ENCODE measurements around the gene ASCC3. TPM values are rescaled to one million over a fixed set of nuclear protein-coding genes. Genes with fewer than 3 reads are reported as not detected.
A peak's percentile ranks its signal among the peaks of the same experiment; 100 is the strongest.

ASCC3 gene
- total and polyA plus RNA-seq, 2 experiments from 2014 or later, result 49.1 to 60.2 TPM

DNA sequence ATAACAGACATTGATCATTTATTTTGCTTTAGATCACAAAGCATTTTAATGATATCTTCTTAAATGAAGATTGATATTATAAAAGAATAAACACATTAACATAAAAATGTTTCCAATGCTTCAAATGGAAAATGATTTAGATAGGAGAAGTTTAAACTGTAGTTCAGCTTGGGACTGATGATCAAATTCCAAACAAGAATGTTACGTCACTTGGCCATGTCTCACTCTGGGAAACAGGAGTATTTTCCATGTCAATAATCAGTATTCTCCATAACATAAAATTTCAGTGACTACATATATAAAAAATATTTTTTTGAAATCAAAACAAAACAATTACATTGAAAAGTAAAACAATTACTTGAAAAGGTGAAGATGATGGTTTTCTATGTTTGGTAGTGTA is 363.5 kb downstream of the ASCC3 start:
- in situ Hi-C loops (cut with MboI), result no loop called here
- no peak overlapping the region for H3K4me2 ChIP-seq (ENCODE audit: unreplicated experiment)
- no peaks in the 10 kb centered on the region for H3K9me3 ChIP-seq (ENCODE audit: low read depth)
- no peak overlapping the region for H3K27ac ChIP-seq
- H3F3A ChIP-seq (ENCODE audit: insufficient read depth), result peaks cover 7% of the 10 kb centered on the region
- H3K27me3 ChIP-seq (replicated peaks; ENCODE audit: insufficient read depth), result no peaks in the 10 kb centered on the region
- H3K79me2 ChIP-seq (ENCODE audit: insufficient read depth), result no peaks in the 10 kb centered on the region
- H3K4me1 ChIP-seq (ENCODE audit: insufficient read depth), result 0 out of 2 replicates have a peak, but pooled peaks cover 6% of the 10 kb centered on the region
- H2AFZ ChIP-seq, result no peak overlapping the region
- no peak overlapping the region for H3K9ac ChIP-seq
- no peaks in the 10 kb centered on the region for H4K20me1 ChIP-seq (ENCODE audit: insufficient read depth)
- H3K36me3 ChIP-seq (ENCODE audit: low read depth), result peaks cover 9% of the 10 kb centered on the region
- DNase-seq, result no peak
- 95 to 97% methylated on average over 1 of the region's 1 CpG for WGBS, 2 experiments (ENCODE audit: low coverage in 1 of 2, low lambda C conversion rate in 2 of 2, missing lambda C conversion rate in 2 of 2)
- no peak for TF ChIP-seq EZH2 (IDR thresholded peaks at IDR 0.05; ENCODE audit: insufficient read depth, poor library complexity, severe bottlenecking)
- peaks cover 5% of the 10 kb centered on the region; the same call in 1 of the 2 replicates for H3K9me2 ChIP-seq (ENCODE audit: insufficient read depth)
- H3K4me3 ChIP-seq, result no peak overlapping the region

DNA sequence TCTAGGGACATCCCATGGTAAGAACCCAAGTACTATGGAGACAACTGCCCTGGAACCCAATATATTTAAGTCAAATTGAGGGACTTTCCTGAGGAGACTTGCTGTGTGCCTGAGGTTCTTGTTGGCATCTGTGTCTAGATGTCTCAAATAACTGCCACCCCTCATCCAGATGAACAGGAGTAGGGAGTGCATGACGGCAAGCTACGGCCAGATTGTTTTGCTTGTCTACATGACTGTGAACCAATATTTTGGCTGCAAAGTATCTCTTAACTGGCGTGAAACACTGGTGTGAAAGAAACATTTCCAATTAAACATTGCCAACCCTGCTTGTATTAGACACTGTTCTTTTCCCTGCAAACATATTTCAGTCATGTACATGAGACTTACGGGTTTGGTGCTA is 364.0 kb downstream of the ASCC3 start:
- H3K9me2 ChIP-seq (ENCODE audit: insufficient read depth), result peaks cover 5% of the 10 kb centered on the region; the same call in 1 of the 2 replicates
- no peak overlapping the region for H3K9ac ChIP-seq
- no peaks in the 10 kb centered on the region for H4K20me1 ChIP-seq (ENCODE audit: insufficient read depth)
- WGBS, 2 experiments (ENCODE audit: low coverage in 1 of 2, low lambda C conversion rate in 2 of 2, missing lambda C conversion rate in 2 of 2), result 93 to 94% methylated on average over 4 of the region's 4 CpGs
- no peaks in the 10 kb centered on the region for H3K27me3 ChIP-seq (replicated peaks; ENCODE audit: insufficient read depth)
- in situ Hi-C loops (cut with MboI), result no loop called here
- TF ChIP-seq EZH2 (IDR thresholded peaks at IDR 0.05; ENCODE audit: insufficient read depth, poor library complexity, severe bottlenecking) (no peak), EZH2phosphoT487 (IDR thresholded peaks at IDR 0.05; ENCODE audit: insufficient read depth, low read depth) (no peak)
- no peak overlapping the region for H3K4me3 ChIP-seq
- no peak overlapping the region for H3K4me2 ChIP-seq (ENCODE audit: unreplicated experiment)
- no peaks in the 10 kb centered on the region for H3K9me3 ChIP-seq (ENCODE audit: low read depth)
- H3K4me1 ChIP-seq (ENCODE audit: insufficient read depth), result 0 out of 2 replicates have a peak, but pooled peaks cover 6% of the 10 kb centered on the region
- DNase-seq, result no peak
- peaks cover 12% of the 10 kb centered on the region for H3F3A ChIP-seq (ENCODE audit: insufficient read depth)
- peaks cover 9% of the 10 kb centered on the region for H3K36me3 ChIP-seq (ENCODE audit: low read depth)
- H2AFZ ChIP-seq, result no peak overlapping the region
- H3K27ac ChIP-seq, result no peak overlapping the region
- no peaks in the 10 kb centered on the region for H3K79me2 ChIP-seq (ENCODE audit: insufficient read depth)

DNA sequence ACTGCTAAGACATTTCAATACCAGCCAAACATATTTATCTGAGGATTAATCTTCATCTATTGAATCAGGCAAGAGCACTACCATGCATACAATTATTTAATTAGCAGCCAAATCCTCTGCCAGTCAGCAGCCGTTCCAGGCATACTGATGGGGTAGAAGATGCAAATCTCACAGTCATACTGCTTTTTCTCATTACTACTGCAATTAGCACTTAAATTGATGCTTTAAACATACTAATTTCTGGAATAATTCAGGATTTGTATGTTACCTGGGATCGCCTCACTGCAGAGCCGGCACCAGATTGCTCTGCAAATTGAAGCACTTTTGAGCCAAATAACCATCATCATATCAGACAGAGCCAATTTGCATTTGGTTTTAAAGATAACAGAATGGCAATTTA is 366.5 kb downstream of the ASCC3 start:
- no peak overlapping the region for H3K27ac ChIP-seq
- H2AFZ ChIP-seq, result no peak overlapping the region
- H3K4me1 ChIP-seq (ENCODE audit: insufficient read depth), result 0 out of 2 replicates have a peak, but pooled peaks cover 6% of the 10 kb centered on the region
- WGBS, 2 experiments (ENCODE audit: low coverage in 1 of 2, low lambda C conversion rate in 2 of 2, missing lambda C conversion rate in 2 of 2), result 96 to 100% methylated on average over 3 of the region's 3 CpGs
- no peak overlapping the region for H3K9ac ChIP-seq
- H3F3A ChIP-seq (ENCODE audit: insufficient read depth), result peaks cover 14% of the 10 kb centered on the region
- DNase-seq, result no peak
- in situ Hi-C loops (cut with MboI), result no loop called here
- no peaks in the 10 kb centered on the region for H3K27me3 ChIP-seq (replicated peaks; ENCODE audit: insufficient read depth)
- no peaks in the 10 kb centered on the region for H3K79me2 ChIP-seq (ENCODE audit: insufficient read depth)
- no peak overlapping the region for H3K4me3 ChIP-seq
- no peak for TF ChIP-seq EZH2phosphoT487 (IDR thresholded peaks at IDR 0.05; ENCODE audit: insufficient read depth, low read depth)
- TF ChIP-seq EZH2 (IDR thresholded peaks at IDR 0.05; ENCODE audit: insufficient read depth, poor library complexity, severe bottlenecking), result no peak
- H3K36me3 ChIP-seq (ENCODE audit: low read depth), result peaks cover 28% of the 10 kb centered on the region
- H4K20me1 ChIP-seq (ENCODE audit: insufficient read depth), result no peaks in the 10 kb centered on the region
- no peak overlapping the region for H3K4me2 ChIP-seq (ENCODE audit: unreplicated experiment)
- H3K9me3 ChIP-seq (ENCODE audit: low read depth), result no peaks in the 10 kb centered on the region
- H3K9me2 ChIP-seq (ENCODE audit: insufficient read depth), result peaks cover 5% of the 10 kb centered on the region; the same call in 1 of the 2 replicates

DNA sequence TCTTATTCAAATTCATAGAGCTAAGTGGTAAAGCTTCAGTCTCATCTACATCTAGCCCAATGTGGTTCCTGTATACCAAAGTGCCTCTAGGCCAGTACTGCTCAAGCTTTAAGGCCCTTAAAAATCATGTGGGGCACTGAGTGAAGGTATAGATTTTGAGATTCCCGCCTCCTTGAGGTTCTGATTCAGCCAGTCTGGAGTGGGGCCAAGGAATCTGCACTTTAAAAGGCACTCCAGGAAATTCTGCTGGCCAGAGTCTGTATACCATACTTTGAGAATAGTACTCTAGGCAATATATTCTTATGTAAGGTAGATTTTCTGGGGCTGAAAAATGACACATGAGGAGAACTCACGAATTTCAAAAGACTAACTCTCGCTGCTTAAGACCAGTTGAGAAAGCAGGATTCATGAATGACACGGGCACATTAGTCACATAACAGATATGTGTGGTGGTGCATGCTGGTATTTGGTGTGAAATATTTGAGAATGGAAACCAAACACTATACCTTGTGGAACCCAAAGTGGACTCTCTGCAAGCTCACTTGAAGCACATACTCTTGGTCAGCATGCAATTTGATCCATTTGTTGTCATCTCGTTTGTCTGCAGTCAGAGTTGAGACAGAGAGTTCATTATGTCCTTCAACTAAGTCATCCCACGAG is 368.8 kb downstream of the ASCC3 start:
- no peaks in the 10 kb centered on the region for H3K79me2 ChIP-seq (ENCODE audit: insufficient read depth)
- no peaks in the 10 kb centered on the region for H3K9me2 ChIP-seq (ENCODE audit: insufficient read depth)
- H3K9me3 ChIP-seq (ENCODE audit: low read depth), result no peaks in the 10 kb centered on the region
- H3F3A ChIP-seq (ENCODE audit: insufficient read depth), result peaks cover 22% of the 10 kb centered on the region
- in situ Hi-C loops (cut with MboI), result no loop called here
- TF ChIP-seq EZH2 (IDR thresholded peaks at IDR 0.05; ENCODE audit: insufficient read depth, poor library complexity, severe bottlenecking) (no peak), EZH2phosphoT487 (IDR thresholded peaks at IDR 0.05; ENCODE audit: insufficient read depth, low read depth) (no peak)
- no peak overlapping the region for H3K27ac ChIP-seq
- no peak overlapping the region for H3K9ac ChIP-seq
- H3K4me3 ChIP-seq, result no peak overlapping the region
- WGBS, 2 experiments (ENCODE audit: low coverage in 1 of 2, low lambda C conversion rate in 2 of 2, missing lambda C conversion rate in 2 of 2), result 89 to 91% methylated on average over 6 of the region's 6 CpGs
- peak; percentile 60 for DNase-seq
- no peaks in the 10 kb centered on the region for H3K27me3 ChIP-seq (replicated peaks; ENCODE audit: insufficient read depth)
- no peaks in the 10 kb centered on the region for H4K20me1 ChIP-seq (ENCODE audit: insufficient read depth)
- H2AFZ ChIP-seq, result no peak overlapping the region
- no peak overlapping the region for H3K4me2 ChIP-seq (ENCODE audit: unreplicated experiment)
- peaks cover 40% of the 10 kb centered on the region for H3K36me3 ChIP-seq (ENCODE audit: low read depth)
- 0 out of 2 replicates have a peak, but pooled peaks cover 6% of the 10 kb centered on the region for H3K4me1 ChIP-seq (ENCODE audit: insufficient read depth)

Data from GM23248 (cell line).